ENCODE measurements around the gene TFF2. TPM values are rescaled to one million over a fixed set of nuclear protein-coding genes. Genes with fewer than 3 reads are reported as not detected.

The TFF2 gene
- total RNA-seq, 6 experiments from 2014 or later, result not detected

GRCh38 chr21:42363312-42363711 lies 12.5 kb upstream of the TFF2 start:
- TF ChIP-seq CTCF (IDR thresholded peaks at IDR 0.05), result no peak
- Mint-ChIP-seq H3K9me3 (peaks cover 71% of the 10 kb centered on the region), H3K4me1 (ENCODE audit: low read depth) (no peaks in the 10 kb centered on the region), H3K27ac (no peak overlapping the region), H3K27me3 (ENCODE audit: insufficient read depth) (no peaks in the 10 kb centered on the region; the same call in 1 of the 2 replicates), H3K36me3 (ENCODE audit: low read depth) (no peaks in the 10 kb centered on the region; the same call in 1 of the 2 replicates), H3K4me3 (no peak overlapping the region)
- DNase-seq, result no peak

- Mint-ChIP-seq H3K27me3 (ENCODE audit: insufficient read depth) (no peaks in the 10 kb centered on the region; the same call in 1 of the 2 replicates), H3K27ac (no peak overlapping the region), H3K36me3 (ENCODE audit: low read depth) (no peaks in the 10 kb centered on the region; the same call in 1 of the 2 replicates), H3K4me3 (no peak overlapping the region), H3K9me3 (peaks cover 72% of the 10 kb centered on the region), H3K4me1 (ENCODE audit: low read depth) (no peaks in the 10 kb centered on the region)
- no peak for TF ChIP-seq CTCF (IDR thresholded peaks at IDR 0.05)
- DNase-seq, result no peak
These were observed 11.9 kb upstream of the TFF2 start for GRCh38 chr21:42362700-42363099.

- DNase-seq, result no peak
- peaks cover 78% of the 10 kb centered on the region for H3K9me3 Mint-ChIP-seq
- no peak for TF ChIP-seq CTCF (IDR thresholded peaks at IDR 0.05)
- H3K36me3 Mint-ChIP-seq (ENCODE audit: low read depth), result no peaks in the 10 kb centered on the region; the same call in 1 of the 2 replicates
- H3K4me3 Mint-ChIP-seq, result no peak overlapping the region
- no peaks in the 10 kb centered on the region; the same call in 1 of the 2 replicates for H3K27me3 Mint-ChIP-seq (ENCODE audit: insufficient read depth)
- H3K4me1 Mint-ChIP-seq (ENCODE audit: low read depth), result no peaks in the 10 kb centered on the region
- H3K27ac Mint-ChIP-seq, result no peak overlapping the region
These were observed 11.4 kb upstream of the TFF2 start for GRCh38 chr21:42362198-42362597.

GRCh38 chr21:42361286-42361685 lies 10.5 kb upstream of the TFF2 start:
- H3K4me3 Mint-ChIP-seq, result no peak overlapping the region
- no peak for TF ChIP-seq CTCF (IDR thresholded peaks at IDR 0.05)
- no peaks in the 10 kb centered on the region; the same call in 1 of the 2 replicates for H3K27me3 Mint-ChIP-seq (ENCODE audit: insufficient read depth)
- DNase-seq, result no peak
- H3K9me3 Mint-ChIP-seq, result peaks cover 81% of the 10 kb centered on the region
- no peaks in the 10 kb centered on the region for H3K4me1 Mint-ChIP-seq (ENCODE audit: low read depth)
- no peak overlapping the region for H3K27ac Mint-ChIP-seq
- no peaks in the 10 kb centered on the region; the same call in 1 of the 2 replicates for H3K36me3 Mint-ChIP-seq (ENCODE audit: low read depth)

- no peak for DNase-seq
- Mint-ChIP-seq H3K4me1 (ENCODE audit: low read depth) (no peaks in the 10 kb centered on the region), H3K36me3 (ENCODE audit: low read depth) (no peaks in the 10 kb centered on the region; the same call in 1 of the 2 replicates), H3K27ac (no peak overlapping the region; the same call in 1 of the 2 replicates), H3K27me3 (ENCODE audit: insufficient read depth) (no peaks in the 10 kb centered on the region; the same call in 1 of the 2 replicates), H3K4me3 (no peak overlapping the region), H3K9me3 (peaks cover 83% of the 10 kb centered on the region)
- TF ChIP-seq CTCF (IDR thresholded peaks at IDR 0.05), result peak; percentile 36; the same call in 1 of the 2 replicates
These were observed 9.5 kb upstream of the TFF2 start for GRCh38 chr21:42360317-42360716.

All from HFFc6 (cell line).